ENCODE measurements around the gene NMNAT3.

GRCh38 chr3:139571711-139572110 lies 106.1 kb downstream of the NMNAT3 start:
- no peak for TF ChIP-seq CTCF (IDR thresholded peaks at IDR 0.05; ENCODE audit: low read depth, low read length, missing input control)
- TF ChIP-seq ATF3 (IDR thresholded peaks at IDR 0.05) = no peak
- TF ChIP-seq YY1 (IDR thresholded peaks at IDR 0.05) = no peak
- no peak for TF ChIP-seq RAD21 (IDR thresholded peaks at IDR 0.05)
- TF ChIP-seq FOXA2 (IDR thresholded peaks at IDR 0.05) = no peak
- TF ChIP-seq GABPA (IDR thresholded peaks at IDR 0.05 in 1 of 2, conservative IDR thresholded peaks at IDR 0.05 in 1 of 2) = no peak
- TF ChIP-seq NR2F2 (IDR thresholded peaks at IDR 0.05) = no peak
- TF ChIP-seq TAF1 (conservative IDR thresholded peaks at IDR 0.05) = no peak
- TF ChIP-seq ZBTB33 (IDR thresholded peaks at IDR 0.05) = no peak
- no peak for TF ChIP-seq REST (IDR thresholded peaks at IDR 0.05)
- TF ChIP-seq EGR1 (IDR thresholded peaks at IDR 0.05; ENCODE audit: low read depth in 2 of 2) = no peak
- no peak for TF ChIP-seq MAX (IDR thresholded peaks at IDR 0.05)
